ENCODE measurements around the gene MTLN. TPM values are rescaled to one million over a fixed set of nuclear protein-coding genes. Genes with fewer than 3 reads are reported as not detected.
"Not testable (repeated sequence)": the region's sequence is repeated elsewhere in the genome, so short reads cannot be mapped to it uniquely, and the experiment has no call there.

The MTLN gene, protein sequence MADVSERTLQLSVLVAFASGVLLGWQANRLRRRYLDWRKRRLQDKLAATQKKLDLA
- total RNA-seq = 10 to 100 TPM; 19.7 to 20.6 TPM
- 2.5 to 11.5 reads per million in 2 donors for total RNA-seq

GRCh38 chr2:110211938-110212858 is at the start of gene MTLN:
MTLN (minus strand) TSS chr2:110212547; CDS start chr2:110212525, 22 bp downstream.
- H3K27ac Mint-ChIP-seq = peak within 1 kb of the TSS; percentile 93
- H3K9me3 ChIP-seq (ENCODE audit: control insufficient read depth, low read length, poor library complexity, severe bottlenecking) = no peaks in the 10 kb centered on the region
- H3K4me3 Mint-ChIP-seq = peak within 1 kb of the TSS; percentile 92
- DNase-seq (peak; percentile 53 to 61 (median 60)), ATAC-seq (peak; percentile 96)
- H3K27me3 Mint-ChIP-seq = peaks cover 31% of the 10 kb centered on the region
- peaks cover 8% of the 10 kb centered on the region for H3K36me3 Mint-ChIP-seq (ENCODE audit: low read depth)
- peaks cover 13% of the 10 kb centered on the region for H3K4me1 Mint-ChIP-seq

DNA sequence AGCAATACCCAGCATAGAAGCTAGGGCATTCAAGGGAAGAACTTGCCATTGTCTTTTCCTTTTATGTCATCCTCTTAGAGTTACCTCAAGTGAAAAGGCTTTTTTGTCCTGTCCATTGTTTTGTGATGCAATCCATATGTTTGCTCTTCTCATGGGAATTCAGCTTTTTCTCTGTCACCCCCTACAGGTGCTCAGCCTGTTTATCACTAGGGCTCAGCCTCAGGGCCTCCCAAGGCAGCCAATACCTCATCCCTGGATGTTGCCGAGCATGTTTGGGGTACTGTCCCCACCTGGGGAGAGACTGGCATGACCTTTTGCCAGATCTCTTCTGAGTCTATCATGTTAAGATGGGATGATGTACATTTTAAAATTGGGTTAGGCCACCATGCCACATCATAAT is 49.6 kb upstream of the MTLN start:
- ATAC-seq; DNase-seq; H3K27me3 Mint-ChIP-seq; H3K4me1 Mint-ChIP-seq; H3K27ac Mint-ChIP-seq; H3K4me3 Mint-ChIP-seq; H3K36me3 Mint-ChIP-seq (ENCODE audit: low read depth); H3K9me3 ChIP-seq (ENCODE audit: control insufficient read depth, low read length, poor library complexity, severe bottlenecking): not testable (repeated sequence)

- not testable (repeated sequence) for H3K36me3 Mint-ChIP-seq (ENCODE audit: low read depth); H3K9me3 ChIP-seq (ENCODE audit: control insufficient read depth, low read length, poor library complexity, severe bottlenecking); H3K4me3 Mint-ChIP-seq; H3K4me1 Mint-ChIP-seq; H3K27me3 Mint-ChIP-seq; ATAC-seq; DNase-seq; H3K27ac Mint-ChIP-seq
Observed at GRCh38 chr2:110248081-110248795, 35.9 kb upstream of the MTLN start.

DNA sequence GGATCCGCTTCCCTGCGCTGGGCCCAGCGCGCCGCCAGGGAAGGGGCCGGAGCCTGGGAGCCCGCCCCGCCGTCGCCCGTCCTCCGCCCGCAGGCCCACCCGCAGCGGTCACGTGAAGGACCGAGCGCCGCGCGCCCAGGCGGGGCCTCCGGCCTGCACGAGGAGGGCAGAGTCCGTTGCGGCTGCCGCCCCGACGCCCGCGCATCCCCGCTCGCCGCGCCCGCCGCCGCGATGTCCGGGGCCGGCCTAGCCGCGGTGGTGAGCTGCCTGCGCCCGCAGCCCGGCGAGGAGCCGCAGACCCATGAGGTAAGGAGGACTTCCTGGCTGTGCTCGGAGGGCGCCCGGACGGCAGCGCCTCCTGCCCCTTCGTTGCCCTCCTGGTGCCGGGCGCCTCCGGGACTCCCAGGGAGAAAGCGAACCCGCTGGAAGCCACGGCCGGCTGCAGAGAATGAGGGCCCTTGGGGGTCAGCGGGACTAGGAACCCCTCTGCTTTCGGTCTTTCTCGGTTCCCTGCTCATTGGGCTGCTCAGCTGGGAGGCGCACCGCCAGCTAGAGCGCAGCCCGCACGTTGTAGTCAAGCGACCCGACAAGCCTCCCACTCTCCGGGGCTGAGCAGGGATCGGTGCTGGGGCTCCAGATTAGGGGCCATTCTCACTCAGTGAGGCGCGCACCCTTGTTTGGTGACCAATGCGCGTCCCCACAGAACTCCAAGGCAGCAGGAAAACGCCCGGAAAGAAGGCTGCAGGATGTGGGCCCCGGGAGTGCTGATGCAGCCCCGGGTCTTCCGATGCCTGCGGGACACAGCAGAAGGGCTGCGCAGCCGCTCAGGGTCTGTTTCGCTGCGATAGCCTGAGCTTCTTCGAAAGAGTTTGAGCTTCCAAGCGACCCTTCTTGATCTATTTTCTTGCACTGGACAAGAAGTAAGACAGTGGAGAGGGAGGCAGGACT is 33.4 kb upstream of the MTLN start:
- ATAC-seq = peak; percentile 49
- not testable (repeated sequence) for H3K4me3 Mint-ChIP-seq; DNase-seq; H3K27ac Mint-ChIP-seq; H3K36me3 Mint-ChIP-seq (ENCODE audit: low read depth); H3K27me3 Mint-ChIP-seq; H3K9me3 ChIP-seq (ENCODE audit: control insufficient read depth, low read length, poor library complexity, severe bottlenecking); H3K4me1 Mint-ChIP-seq

DNA sequence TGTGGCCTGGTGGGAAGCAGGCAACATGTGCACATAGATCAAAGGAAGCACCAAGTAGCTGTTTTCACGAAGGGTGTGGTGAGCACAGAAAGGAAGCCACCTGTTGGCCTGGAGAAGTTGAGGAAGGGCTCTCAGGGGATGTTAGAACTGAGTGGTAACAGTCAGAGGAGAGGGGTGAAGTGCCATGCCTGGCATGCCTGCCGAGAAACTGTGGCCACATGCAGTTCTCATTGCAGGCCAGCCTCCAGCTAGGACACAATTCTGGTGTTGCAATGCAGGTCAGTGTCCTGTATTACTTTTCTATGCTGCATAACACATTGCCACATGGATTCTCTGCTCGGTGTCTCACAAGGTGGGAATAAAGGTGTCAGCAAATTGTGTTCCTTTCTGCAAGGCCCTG is 30.9 kb upstream of the MTLN start:
- not testable (repeated sequence) for H3K4me1 Mint-ChIP-seq; H3K9me3 ChIP-seq (ENCODE audit: control insufficient read depth, low read length, poor library complexity, severe bottlenecking); H3K27ac Mint-ChIP-seq; H3K36me3 Mint-ChIP-seq (ENCODE audit: low read depth); H3K27me3 Mint-ChIP-seq; DNase-seq; H3K4me3 Mint-ChIP-seq; ATAC-seq

- not testable (repeated sequence) for H3K9me3 ChIP-seq (ENCODE audit: control insufficient read depth, low read length, poor library complexity, severe bottlenecking); ATAC-seq; H3K27ac Mint-ChIP-seq; H3K27me3 Mint-ChIP-seq; H3K4me1 Mint-ChIP-seq; H3K4me3 Mint-ChIP-seq; H3K36me3 Mint-ChIP-seq (ENCODE audit: low read depth); DNase-seq
Observed at GRCh38 chr2:110234514-110234913, 22.2 kb upstream of the MTLN start.

DNA sequence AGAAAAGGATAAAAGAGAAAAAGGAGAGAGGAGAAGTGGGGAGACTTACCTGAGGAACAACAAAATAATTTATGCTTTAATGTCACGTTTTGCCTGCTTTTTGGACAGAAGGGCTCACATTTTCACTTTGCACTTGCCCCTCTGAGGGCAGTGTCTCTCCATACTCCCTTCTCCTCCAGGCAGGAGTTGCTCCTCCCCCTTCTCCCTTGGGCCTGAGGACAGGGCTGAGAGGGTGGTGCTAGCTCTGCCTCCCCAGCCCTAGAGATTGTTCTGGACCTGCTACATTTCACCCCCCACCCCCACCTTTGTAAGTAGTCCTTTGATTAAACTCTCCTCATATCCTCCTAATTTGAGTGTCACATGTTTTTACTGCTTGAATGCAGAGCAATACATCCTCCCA is 17.5 kb upstream of the MTLN start:
- H3K9me3 ChIP-seq (ENCODE audit: control insufficient read depth, low read length, poor library complexity, severe bottlenecking); H3K4me3 Mint-ChIP-seq; ATAC-seq; DNase-seq; H3K27ac Mint-ChIP-seq; H3K36me3 Mint-ChIP-seq (ENCODE audit: low read depth); H3K4me1 Mint-ChIP-seq: not testable (repeated sequence)
- H3K27me3 Mint-ChIP-seq = peaks cover 22% of the 10 kb centered on the region

DNA sequence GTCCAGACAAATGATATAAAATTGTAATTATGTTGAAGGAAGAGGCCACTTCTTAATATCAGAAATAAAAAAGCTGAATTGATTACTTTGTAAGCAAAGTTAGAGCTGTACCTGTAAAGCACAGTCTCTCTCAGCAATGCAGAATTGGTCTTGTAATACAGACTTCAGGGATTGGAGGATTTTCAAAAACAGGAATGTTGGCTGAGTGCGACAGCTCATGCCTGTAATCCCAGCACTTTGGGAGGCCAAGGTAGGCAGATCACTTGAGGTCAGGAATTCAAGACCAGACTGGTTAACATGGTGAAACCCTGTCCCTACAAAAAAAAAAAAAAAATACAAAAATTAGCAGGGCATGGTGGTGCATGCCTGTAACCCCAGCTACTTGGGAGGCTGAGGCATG is 10.3 kb upstream of the MTLN start:
- Mint-ChIP-seq H3K27me3 (peaks cover 60% of the 10 kb centered on the region), H3K36me3 (ENCODE audit: low read depth) (peaks cover 14% of the 10 kb centered on the region)
- H3K4me3 Mint-ChIP-seq; H3K9me3 ChIP-seq (ENCODE audit: control insufficient read depth, low read length, poor library complexity, severe bottlenecking); DNase-seq; ATAC-seq; H3K27ac Mint-ChIP-seq; H3K4me1 Mint-ChIP-seq: not testable (repeated sequence)

- no peaks in the 10 kb centered on the region for H3K4me1 Mint-ChIP-seq
- no peak overlapping the region for H3K4me3 Mint-ChIP-seq
- peaks cover 14% of the 10 kb centered on the region for H3K36me3 Mint-ChIP-seq (ENCODE audit: low read depth)
- H3K9me3 ChIP-seq (ENCODE audit: control insufficient read depth, low read length, poor library complexity, severe bottlenecking) = no peaks in the 10 kb centered on the region
- DNase-seq (no peak), ATAC-seq (no peak)
- H3K27ac Mint-ChIP-seq = no peak overlapping the region
- peaks cover 58% of the 10 kb centered on the region for H3K27me3 Mint-ChIP-seq
Observed at GRCh38 chr2:110221938-110222337, 9.6 kb upstream of the MTLN start.

DNA sequence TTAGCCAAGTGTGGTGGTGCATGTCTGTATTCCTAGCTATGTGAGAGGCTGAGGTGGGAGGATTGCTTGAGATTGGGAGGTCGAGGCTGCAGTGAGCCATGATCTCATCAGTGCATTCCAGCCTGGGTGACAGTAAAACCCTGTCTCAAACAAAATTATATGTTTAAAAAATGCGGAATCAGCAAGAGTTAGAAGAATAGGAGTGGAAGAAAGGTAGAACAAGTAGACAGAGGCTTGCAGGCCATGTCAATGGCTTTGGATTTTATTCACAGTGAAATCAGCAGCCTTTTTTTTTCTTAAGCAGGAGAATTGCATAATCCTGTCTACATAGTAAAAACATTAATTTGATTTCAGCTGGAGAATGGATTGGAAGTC is 7.8 kb upstream of the MTLN start:
- ATAC-seq = no peak
- H3K36me3 Mint-ChIP-seq (ENCODE audit: low read depth) = peaks cover 14% of the 10 kb centered on the region
- no peak overlapping the region for H3K27ac Mint-ChIP-seq
- H3K4me1 Mint-ChIP-seq = no peaks in the 10 kb centered on the region
- H3K4me3 Mint-ChIP-seq = no peak overlapping the region
- H3K9me3 ChIP-seq (ENCODE audit: control insufficient read depth, low read length, poor library complexity, severe bottlenecking) = no peaks in the 10 kb centered on the region
- H3K27me3 Mint-ChIP-seq = peaks cover 66% of the 10 kb centered on the region
- no peak for DNase-seq

- no peaks in the 10 kb centered on the region for H3K9me3 ChIP-seq (ENCODE audit: control insufficient read depth, low read length, poor library complexity, severe bottlenecking)
- H3K4me1 Mint-ChIP-seq = no peaks in the 10 kb centered on the region
- H3K36me3 Mint-ChIP-seq (ENCODE audit: low read depth) = peaks cover 14% of the 10 kb centered on the region
- H3K27ac Mint-ChIP-seq = no peak overlapping the region
- no peak overlapping the region for H3K4me3 Mint-ChIP-seq
- ATAC-seq = no peak
- DNase-seq = no peak
- peaks cover 72% of the 10 kb centered on the region for H3K27me3 Mint-ChIP-seq
Observed at GRCh38 chr2:110219496-110220189, 7.3 kb upstream of the MTLN start.

DNA sequence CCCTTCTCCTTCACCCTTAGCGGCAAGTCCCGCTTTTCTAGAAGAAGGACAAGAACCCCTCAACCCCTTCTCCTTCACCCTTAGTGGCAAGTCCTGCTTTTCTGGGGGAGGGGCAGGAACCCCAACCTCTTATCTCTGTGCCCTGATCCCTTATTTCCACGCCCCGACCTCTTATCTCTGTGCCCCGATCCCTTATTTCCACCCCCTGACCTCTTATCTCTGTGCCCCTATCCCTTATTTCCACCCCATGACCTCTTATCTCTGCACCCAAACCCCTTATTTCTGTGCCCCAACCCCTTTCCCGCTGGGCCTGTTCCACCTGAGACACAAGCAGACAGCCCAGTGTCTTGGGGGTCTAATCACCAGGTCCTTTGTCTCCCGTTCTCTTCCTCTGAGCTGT is 6.5 kb upstream of the MTLN start:
- not testable (repeated sequence) for H3K27ac Mint-ChIP-seq; DNase-seq; ATAC-seq; H3K4me3 Mint-ChIP-seq; H3K9me3 ChIP-seq (ENCODE audit: control insufficient read depth, low read length, poor library complexity, severe bottlenecking); H3K4me1 Mint-ChIP-seq
- Mint-ChIP-seq H3K36me3 (ENCODE audit: low read depth) (peaks cover 14% of the 10 kb centered on the region), H3K27me3 (peaks cover 77% of the 10 kb centered on the region)

All from T-helper 17 cell (primary cell).